GM19043 (cell line): ENCODE results near the gene UGT1A6.

Source experiments
- ATAC-seq: cut with Tn5 transposase; IDR thresholded peaks from one replicate; pipeline ENCODE4 v1.9.1; 2021; ENCODE audit warnings: low read depth; ENCODE audit not compliant: unreplicated experiment

Gene UGT1A6

DNA sequence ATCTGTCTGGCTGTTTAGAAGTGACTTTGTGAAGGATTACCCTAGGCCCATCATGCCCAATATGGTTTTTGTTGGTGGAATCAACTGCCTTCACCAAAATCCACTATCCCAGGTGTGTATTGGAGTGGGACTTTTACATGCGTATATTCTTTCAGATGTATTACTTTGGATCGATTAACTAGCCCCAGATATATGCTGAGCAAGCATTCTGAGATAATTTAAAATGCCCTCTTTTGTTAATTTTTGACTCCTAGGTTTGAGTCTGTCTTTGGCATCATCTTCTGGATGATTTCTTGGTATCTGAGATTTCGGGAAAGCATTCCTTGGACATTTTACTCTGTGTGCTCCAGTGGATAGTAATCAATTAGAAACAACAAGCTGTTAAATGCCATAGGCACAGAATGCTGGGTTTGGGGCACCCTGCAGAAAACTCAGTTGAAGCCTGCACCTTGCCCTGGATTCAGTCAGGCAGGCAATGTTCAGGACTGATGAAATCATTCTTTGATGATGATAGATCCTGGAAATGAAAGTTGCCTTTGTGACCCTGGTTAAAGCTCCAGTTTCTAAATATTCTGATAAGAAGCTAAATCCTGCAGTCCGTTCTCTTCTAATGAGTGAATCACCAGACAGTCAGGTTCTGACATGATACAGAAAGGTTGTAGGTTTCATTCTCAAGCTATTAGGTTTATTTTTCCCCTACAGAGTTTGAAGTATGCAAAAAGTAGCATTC lies 68.5 kb downstream of the UGT1A6 start:
- ATAC-seq = no peak

DNA sequence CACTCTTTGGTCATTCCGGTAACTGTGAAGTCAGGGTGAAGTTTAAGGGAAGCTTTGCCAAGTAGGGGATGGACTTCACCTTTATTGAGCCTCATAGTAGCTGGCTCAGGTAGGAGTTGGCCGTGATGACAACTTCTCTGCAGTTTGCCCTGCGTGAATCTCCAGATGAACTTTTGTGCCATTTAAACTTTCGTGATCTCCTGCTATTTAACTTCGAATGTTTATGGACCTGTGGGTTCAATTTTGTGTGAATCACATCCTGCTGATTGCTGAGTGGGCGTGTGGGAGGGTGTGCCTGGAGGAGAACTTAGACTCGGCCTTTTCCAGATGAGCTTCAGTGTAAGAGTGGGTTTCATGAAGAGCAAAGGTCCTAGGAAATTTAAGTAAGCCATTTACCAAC lies 71.6 kb downstream of the UGT1A6 start:
- no peak for ATAC-seq

- ATAC-seq = no peak
Measured at GRCh38 chr2:233764761-233765160, 72.1 kb downstream of the UGT1A6 start.

- ATAC-seq = no peak
Measured at GRCh38 chr2:233766416-233766815, 73.7 kb downstream of the UGT1A6 start.

GRCh38 chr2:233768076-233768475 lies 75.4 kb downstream of the UGT1A6 start:
- no peak for ATAC-seq

- no peak for ATAC-seq
Measured at GRCh38 chr2:233769260-233769659, 76.6 kb downstream of the UGT1A6 start.

DNA sequence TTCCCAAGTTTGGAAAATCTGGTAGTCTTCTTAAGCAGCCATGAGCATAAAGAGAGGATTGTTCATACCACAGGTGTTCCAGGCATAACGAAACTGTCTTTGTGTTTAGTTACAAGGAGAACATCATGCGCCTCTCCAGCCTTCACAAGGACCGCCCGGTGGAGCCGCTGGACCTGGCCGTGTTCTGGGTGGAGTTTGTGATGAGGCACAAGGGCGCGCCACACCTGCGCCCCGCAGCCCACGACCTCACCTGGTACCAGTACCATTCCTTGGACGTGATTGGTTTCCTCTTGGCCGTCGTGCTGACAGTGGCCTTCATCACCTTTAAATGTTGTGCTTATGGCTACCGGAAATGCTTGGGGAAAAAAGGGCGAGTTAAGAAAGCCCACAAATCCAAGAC lies 79.5 kb downstream of the UGT1A6 start:
- ATAC-seq = no peak

DNA sequence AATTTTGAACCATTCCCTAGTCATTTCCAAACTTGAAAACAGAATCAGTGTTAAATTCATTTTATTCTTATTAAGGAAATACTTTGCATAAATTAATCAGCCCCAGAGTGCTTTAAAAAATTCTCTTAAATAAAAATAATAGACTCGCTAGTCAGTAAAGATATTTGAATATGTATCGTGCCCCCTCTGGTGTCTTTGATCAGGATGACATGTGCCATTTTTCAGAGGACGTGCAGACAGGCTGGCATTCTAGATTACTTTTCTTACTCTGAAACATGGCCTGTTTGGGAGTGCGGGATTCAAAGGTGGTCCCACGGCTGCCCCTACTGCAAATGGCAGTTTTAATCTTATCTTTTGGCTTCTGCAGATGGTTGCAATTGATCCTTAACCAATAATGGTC lies 79.9 kb downstream of the UGT1A6 start:
- ATAC-seq = no peak

DNA sequence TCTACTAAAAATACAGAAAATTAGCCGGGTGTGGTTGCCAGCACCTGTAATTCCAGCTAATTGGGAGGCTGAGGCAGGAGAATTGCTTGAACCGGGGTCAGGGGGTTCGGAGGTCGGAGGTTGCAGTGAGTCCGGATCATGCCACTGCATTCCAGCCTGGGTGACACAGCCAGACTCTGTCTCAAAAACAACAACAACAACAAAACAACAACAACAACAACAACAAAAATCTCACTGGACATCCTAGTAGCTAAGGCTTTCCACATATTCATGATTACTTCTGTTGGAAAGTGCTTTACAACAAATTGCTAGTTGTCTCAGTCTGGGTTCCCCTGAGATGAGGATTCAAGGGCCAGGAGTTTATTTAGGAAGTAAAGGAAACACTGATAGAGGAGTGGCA lies 81.2 kb downstream of the UGT1A6 start:
- ATAC-seq = no peak

- ATAC-seq = no peak
Measured at GRCh38 chr2:233775414-233775813, 82.7 kb downstream of the UGT1A6 start.

DNA sequence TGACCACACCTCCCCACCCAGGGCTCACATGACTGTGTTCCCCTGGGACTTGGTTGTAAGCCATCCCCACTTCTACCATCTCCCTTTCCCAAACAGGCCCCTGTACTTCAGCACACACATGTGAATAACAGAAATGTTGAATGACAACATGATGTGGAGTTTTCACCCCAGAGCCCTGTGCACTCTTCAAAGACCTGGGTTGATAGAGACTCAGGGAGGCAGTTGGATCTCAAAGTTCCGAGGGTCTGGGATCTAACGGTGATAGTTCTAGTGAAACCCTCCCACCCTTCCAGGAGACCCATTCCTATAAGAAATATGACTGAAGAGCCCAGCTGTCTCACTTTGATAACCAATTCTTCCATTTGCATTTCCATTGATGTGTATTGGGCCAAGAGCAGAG lies 85.3 kb downstream of the UGT1A6 start, which contains the start of gene MROH2A:
Gene MROH2A (plus strand): TSS at position 301 of the 400 bp plus-strand sequence. CDS start 1,029 bp downstream, outside the sequence.
- ATAC-seq = no peak

- no peak for ATAC-seq
Measured at GRCh38 chr2:233779722-233780121, 87.0 kb downstream of the UGT1A6 start.

DNA sequence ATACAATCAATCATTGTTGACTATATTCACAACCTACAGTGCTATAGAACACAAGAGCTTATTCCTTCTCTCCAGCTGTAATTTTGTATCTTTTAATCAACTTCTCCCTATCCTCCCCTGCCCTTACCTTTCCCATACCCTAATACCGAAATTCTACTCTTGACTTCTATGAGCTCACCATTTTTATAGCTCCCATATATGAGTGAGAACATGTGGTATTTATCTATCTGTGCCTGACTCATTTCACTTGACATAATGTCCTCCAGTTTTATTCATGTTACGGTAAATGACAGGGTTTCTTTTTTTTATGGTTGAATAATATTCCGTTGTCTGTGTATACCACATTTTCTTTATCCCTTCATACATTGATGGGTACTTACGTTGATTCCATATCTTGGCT lies 88.1 kb downstream of the UGT1A6 start:
- no peak for ATAC-seq

DNA sequence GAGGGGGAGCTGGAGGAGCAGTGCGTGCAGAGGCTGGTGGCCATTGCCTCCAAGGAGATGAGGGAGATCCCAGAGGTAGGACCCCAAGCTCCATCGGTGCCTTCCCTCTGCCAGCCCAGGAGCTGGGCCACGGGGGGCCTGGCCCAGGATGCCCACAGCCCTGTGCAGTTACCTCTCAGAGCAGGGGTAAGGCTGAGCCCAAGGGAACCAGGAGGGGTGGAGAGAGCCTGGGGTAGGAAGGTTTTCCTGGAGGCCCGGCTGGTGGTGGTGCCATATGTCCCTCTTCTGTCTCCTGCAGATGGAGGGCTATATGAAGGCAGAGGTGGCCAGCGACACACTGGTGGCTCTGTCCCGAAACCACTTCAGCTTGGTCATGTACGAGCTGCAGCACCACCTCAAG lies 96.9 kb downstream of the UGT1A6 start:
- no peak for ATAC-seq

GRCh38 chr2:233791151-233791882 lies 98.6 kb downstream of the UGT1A6 start:
- ATAC-seq = no peak

GRCh38 chr2:233791883-233792329 lies 99.2 kb downstream of the UGT1A6 start:
- no peak for ATAC-seq

GRCh38 chr2:233792720-233793119 lies 100.0 kb downstream of the UGT1A6 start:
- ATAC-seq = no peak

DNA sequence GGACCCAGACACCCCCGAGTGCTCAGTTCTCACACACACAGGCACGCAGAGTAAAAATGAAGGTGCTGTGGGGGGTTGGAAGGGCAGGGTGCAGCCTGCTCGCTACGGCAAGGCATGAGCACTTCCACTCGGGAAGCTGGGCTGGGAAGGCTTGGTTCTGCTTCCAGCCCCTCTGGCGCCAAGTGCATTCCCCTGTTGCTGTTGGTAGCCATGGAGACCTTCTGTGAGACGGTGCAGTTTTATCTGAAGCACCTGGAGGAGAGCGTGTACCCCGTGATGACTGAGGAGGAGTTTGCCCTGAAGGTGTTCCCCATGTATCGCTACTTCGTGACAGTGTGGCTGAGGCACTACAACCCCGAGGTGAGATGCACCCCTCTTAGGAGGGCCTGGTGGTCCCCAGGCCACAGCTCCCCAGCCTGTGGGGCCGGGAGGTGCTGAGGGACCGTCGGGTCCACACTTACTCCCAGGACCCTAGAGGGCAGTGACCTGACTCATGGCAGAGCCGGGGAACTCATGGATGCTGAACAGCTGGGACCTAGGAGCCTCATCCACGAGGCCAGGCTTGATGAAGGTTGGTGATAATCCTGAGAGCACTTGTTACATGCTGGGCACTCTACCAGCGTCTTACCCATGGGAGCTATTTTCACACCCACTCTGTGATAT lies 100.9 kb downstream of the UGT1A6 start:
- no peak for ATAC-seq

- ATAC-seq = no peak
Measured at GRCh38 chr2:233794128-233794658, 101.5 kb downstream of the UGT1A6 start.

DNA sequence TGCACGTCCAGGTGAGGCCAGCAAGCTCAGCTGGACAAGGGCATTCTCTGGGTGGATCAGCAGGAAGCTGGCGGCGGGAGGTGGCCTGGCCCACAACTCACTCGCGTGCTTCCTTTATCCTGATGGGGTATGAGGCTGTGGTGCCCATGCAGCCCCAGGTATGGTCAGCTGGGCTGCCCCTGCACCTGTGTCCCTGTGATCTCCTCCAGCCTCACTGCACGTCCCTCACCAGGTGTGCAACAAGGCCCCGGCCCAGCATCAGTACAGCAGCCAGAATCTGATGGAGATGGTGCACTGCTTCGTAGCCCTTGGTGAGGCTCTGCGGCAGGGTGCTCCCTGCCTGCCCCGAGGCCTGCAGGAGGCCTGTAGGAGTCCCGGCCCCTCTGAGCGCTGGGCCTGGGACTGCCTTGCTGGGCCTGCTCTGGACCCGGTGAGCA lies 103.1 kb downstream of the UGT1A6 start:
- no peak for ATAC-seq

GRCh38 chr2:233796254-233796653 lies 103.6 kb downstream of the UGT1A6 start:
- no peak for ATAC-seq
